ENCODE measurements around the gene TTC13. TPM values are rescaled to one million over a fixed set of nuclear protein-coding genes. Genes with fewer than 3 reads are reported as not detected.

Gene TTC13
- total and polyA plus RNA-seq, 2 of the 13 experiments (the other 11 are each of a cell fraction or from before 2014, with no cell fraction given), result 5.8 to 15.9 TPM

DNA sequence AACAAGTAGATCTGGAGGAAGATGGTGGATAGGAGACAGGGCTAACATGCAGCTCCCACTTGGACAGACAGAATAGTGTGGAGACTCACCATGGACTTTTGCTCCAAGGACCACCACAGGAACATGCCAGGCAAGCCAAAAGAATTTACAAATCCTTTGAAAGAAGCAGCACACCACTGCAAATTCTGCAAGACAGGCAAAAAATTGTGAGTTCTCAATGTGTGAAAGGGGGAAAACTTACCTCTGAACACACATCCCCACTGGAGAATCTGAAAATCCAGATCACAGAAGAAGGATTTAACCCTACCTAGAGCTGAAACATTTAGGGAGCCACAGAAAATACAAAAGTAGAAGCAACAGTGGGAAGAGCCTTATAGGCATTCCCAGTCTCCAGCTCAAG, 23.2 kb upstream of the TTC13 start:
- H3K4me1 ChIP-seq (ENCODE audit: insufficient read depth, low read length), result no peaks in the 10 kb centered on the region
- POLR2A ChIA-PET, result no interaction called here
- in situ Hi-C loops (cut with HindIII; ENCODE audit: extremely low pct_ligation_motif_present, low pct_unique_long_range_greater_than_20kb), result no loop called here
- H3K36me3 ChIP-seq (replicated peaks in 1 of 2; ENCODE audit: control insufficient read depth in 1 of 2, insufficient read depth in 2 of 2, low read length in 2 of 2), result peaks cover 10 to 36% of the 10 kb centered on the region in 2 experiments; a peak in 4 of 5 replicates
- no peak overlapping the region for H3K4me3 ChIP-seq (replicated peaks in 1 of 3; ENCODE audit: insufficient read depth in 1 of 3, low read depth in 2 of 3, low read length in 3 of 3)
- no peak overlapping the region for H3K27ac ChIP-seq (ENCODE audit: extremely low read length, insufficient read depth, low read length)
- no peak overlapping the region for H2AFZ ChIP-seq (ENCODE audit: low read length)
- DNase-seq (ENCODE audit: low spot score), result no peak
- TF ChIP-seq MAFF (IDR thresholded peaks at IDR 0.05; ENCODE audit: low read depth, low read length) (peak; percentile 51), LCORL (IDR thresholded peaks at IDR 0.05) (no peak), LCORL (CRISPR knock-in tag; IDR thresholded peaks at IDR 0.05) (no peak), MAFK (conservative IDR thresholded peaks at IDR 0.05 in 1 of 2, IDR thresholded peaks at IDR 0.05 in 1 of 2; ENCODE audit: low read length in 2 of 2) (peak; percentile 63 to 70), MATR3 (CRISPR knock-in tag; IDR thresholded peaks at IDR 0.05) (no peak)
- no peak for FAIRE-seq
- H3K4me2 ChIP-seq (ENCODE audit: low read depth, low read length), result no peak overlapping the region
- H3K9me3 ChIP-seq (ENCODE audit: low read length), result peaks cover 8% of the 10 kb centered on the region
- ATAC-seq, result no peak
- H3K9ac ChIP-seq (ENCODE audit: insufficient read depth, low read depth, low read length), result no peak overlapping the region
- no peaks in the 10 kb centered on the region for H3K79me2 ChIP-seq (ENCODE audit: insufficient read depth, low read length)
- no TSS peak for BruUV-seq (replicated peaks)
- H3K27me3 ChIP-seq (ENCODE audit: control insufficient read depth in 1 of 2, insufficient read depth in 2 of 2, low read length in 2 of 2), result no peaks in the 10 kb centered on the region
- CTCF ChIA-PET (ENCODE audit: low intra/inter-chr PET ratio, low total read pairs), result no interaction called here
- intact Hi-C loops (cut with micrococcal nuclease; ENCODE audit: unreplicated experiment), result no loop called here
- H4K20me1 ChIP-seq (ENCODE audit: insufficient read depth, low read length), result no peaks in the 10 kb centered on the region

DNA sequence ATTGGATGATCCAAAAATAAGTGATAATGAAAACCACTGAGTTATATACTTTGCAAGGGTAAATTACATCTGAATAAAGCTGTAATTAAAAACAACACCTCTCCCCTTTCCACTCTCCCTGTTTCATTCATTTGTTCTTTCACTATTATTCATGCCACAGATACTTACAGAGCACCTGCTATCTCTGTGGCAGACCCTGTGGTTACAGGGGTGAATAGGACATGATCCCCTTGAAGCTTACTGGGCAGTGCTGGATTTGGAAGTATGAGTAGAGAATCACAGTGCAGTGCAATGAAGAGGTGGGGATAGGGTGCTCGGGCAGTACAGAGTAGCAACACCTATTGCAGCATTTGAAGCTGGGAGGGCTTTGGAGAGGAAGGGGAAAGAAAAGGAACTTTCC, 22.0 kb upstream of the TTC13 start:
- Histone ChIP-seq H3K9ac (ENCODE audit: insufficient read depth, low read depth, low read length) (no peak overlapping the region), H3K36me3 (replicated peaks in 1 of 2; ENCODE audit: control insufficient read depth in 1 of 2, insufficient read depth in 2 of 2, low read length in 2 of 2) (peaks cover 12 to 45% of the 10 kb centered on the region in 2 experiments; a peak in 4 of 5 replicates), H3K79me2 (ENCODE audit: insufficient read depth, low read length) (no peaks in the 10 kb centered on the region), H3K27ac (ENCODE audit: extremely low read length, insufficient read depth, low read length) (no peak overlapping the region), H3K4me1 (ENCODE audit: insufficient read depth, low read length) (no peaks in the 10 kb centered on the region), H3K4me3 (replicated peaks in 1 of 3; ENCODE audit: insufficient read depth in 1 of 3, low read depth in 2 of 3, low read length in 3 of 3) (no peak overlapping the region), H3K9me3 (ENCODE audit: low read length) (peaks cover 8% of the 10 kb centered on the region), H3K27me3 (ENCODE audit: control insufficient read depth in 1 of 2, insufficient read depth in 2 of 2, low read length in 2 of 2) (no peaks in the 10 kb centered on the region), H4K20me1 (ENCODE audit: insufficient read depth, low read length) (no peaks in the 10 kb centered on the region), H2AFZ (ENCODE audit: low read length) (no peak overlapping the region), H3K4me2 (ENCODE audit: low read depth, low read length) (no peak overlapping the region)
- intact Hi-C loops (cut with micrococcal nuclease; ENCODE audit: unreplicated experiment), result no loop called here
- in situ Hi-C loops (cut with HindIII; ENCODE audit: extremely low pct_ligation_motif_present, low pct_unique_long_range_greater_than_20kb), result no loop called here
- ChIA-PET CTCF (ENCODE audit: low intra/inter-chr PET ratio, low total read pairs) (no interaction called here), POLR2A (interaction anchor here (0.6 kb wide), 1 partner anchor 108 kb away, joined by 3 read pairs; no protein-coding TSS in a partner anchor)
- no peak for FAIRE-seq
- ATAC-seq, result no peak
- BruUV-seq (replicated peaks), result no TSS peak
- DNase-seq (ENCODE audit: low spot score), result no peak
- TF ChIP-seq CCAR2 (optimal IDR thresholded peaks at IDR 0.05; ENCODE audit: low read depth, low read length) (no peak), HCFC1 (IDR thresholded peaks at IDR 0.05; ENCODE audit: low read depth, low read length) (no peak)
- 96% methylated on average over 1 of the region's 1 CpG for WGBS (ENCODE audit: low lambda C conversion rate)
